ENCODE measurements around the gene SUGCT. TPM values are rescaled to one million over a fixed set of nuclear protein-coding genes. Genes with fewer than 3 reads are reported as not detected.
A peak's percentile ranks its signal among the peaks of the same experiment; 100 is the strongest.
"Not testable (repeated sequence)": the region's sequence is repeated elsewhere in the genome, so short reads cannot be mapped to it uniquely, and the experiment has no call there.

The SUGCT gene
- total and polyA plus RNA-seq, 4 donors: 37.9 to 152 (median 53.2) TPM

- intact Hi-C loops (cut with DNase I): loop anchor here (10.0 kb wide), 3 partner anchors 87 to 1467 kb away; partner anchors contain the start of gene INHBA (in 1 of the 2)
- H3K27ac ChIP-seq (ENCODE audit: low read depth in 1 of 2, low read length in 2 of 2): no peak overlapping the region
- no peaks in the 10 kb centered on the region for H3K9me3 ChIP-seq (ENCODE audit: control insufficient read depth, low read length)
- 80 to 87% methylated on average over 1 of the region's 1 CpG for WGBS, 2 donors
- H3K4me3 ChIP-seq (ENCODE audit: low read length in 2 of 2): no peak overlapping the region
- ATAC-seq (ENCODE audit: low FRiP score): no peak
- no peaks in the 10 kb centered on the region for H3K4me1 ChIP-seq (ENCODE audit: control insufficient read depth in 1 of 2, insufficient read depth in 2 of 2, low read length in 2 of 2)
- H3K36me3 ChIP-seq (ENCODE audit: control insufficient read depth in 1 of 2, insufficient read depth in 2 of 2, low read length in 1 of 2): no peaks in the 10 kb centered on the region
- no peaks in the 10 kb centered on the region for H3K27me3 ChIP-seq (ENCODE audit: control insufficient read depth in 1 of 2, insufficient read depth in 2 of 2, low read length in 1 of 2)
- DNase-seq: no peak
Measured at GRCh38 chr7:40237731-40238130, 102.9 kb downstream of the SUGCT start.

- DNase-seq (no peak), ATAC-seq (ENCODE audit: low FRiP score) (no peak)
- Histone ChIP-seq H3K4me1 (ENCODE audit: control insufficient read depth in 1 of 2, insufficient read depth in 2 of 2, low read length in 2 of 2) (no peaks in the 10 kb centered on the region), H3K27me3 (ENCODE audit: control insufficient read depth in 1 of 2, insufficient read depth in 2 of 2, low read length in 1 of 2) (no peaks in the 10 kb centered on the region), H3K9me3 (ENCODE audit: control insufficient read depth, low read length) (no peaks in the 10 kb centered on the region), H3K4me3 (ENCODE audit: low read length in 2 of 2) (no peak overlapping the region), H3K27ac (ENCODE audit: low read depth in 1 of 2, low read length in 2 of 2) (no peak overlapping the region), H3K36me3 (ENCODE audit: control insufficient read depth in 1 of 2, insufficient read depth in 2 of 2, low read length in 1 of 2) (no peaks in the 10 kb centered on the region)
- intact Hi-C loops (cut with DNase I): loop anchor here (10.0 kb wide), 3 partner anchors 85 to 1465 kb away; partner anchors contain the start of gene INHBA (in 1 of the 2)
- 90% methylated on average over 7 of the region's 7 CpGs for WGBS, 2 donors
Measured at GRCh38 chr7:40239755-40240303, 105.0 kb downstream of the SUGCT start.

- DNase-seq (no peak), ATAC-seq (ENCODE audit: low FRiP score) (no peak)
- WGBS, 2 donors: 89 to 94% methylated on average over 1 of the region's 1 CpG
- H3K27ac ChIP-seq (ENCODE audit: low read depth in 1 of 2, low read length in 2 of 2): no peak overlapping the region
- no peaks in the 10 kb centered on the region for H3K27me3 ChIP-seq (ENCODE audit: control insufficient read depth in 1 of 2, insufficient read depth in 2 of 2, low read length in 1 of 2)
- H3K4me1 ChIP-seq (ENCODE audit: control insufficient read depth in 1 of 2, insufficient read depth in 2 of 2, low read length in 2 of 2): no peaks in the 10 kb centered on the region
- no peaks in the 10 kb centered on the region for H3K9me3 ChIP-seq (ENCODE audit: control insufficient read depth, low read length)
- no peaks in the 10 kb centered on the region for H3K36me3 ChIP-seq (ENCODE audit: control insufficient read depth in 1 of 2, insufficient read depth in 2 of 2, low read length in 1 of 2)
- intact Hi-C loops (cut with DNase I): no loop called here
- no peak overlapping the region for H3K4me3 ChIP-seq (ENCODE audit: low read length in 2 of 2)
Measured at GRCh38 chr7:40243076-40243475, 108.3 kb downstream of the SUGCT start.

- Histone ChIP-seq H3K27ac (ENCODE audit: low read depth in 1 of 2, low read length in 2 of 2) (no peak overlapping the region), H3K9me3 (ENCODE audit: control insufficient read depth, low read length) (no peaks in the 10 kb centered on the region), H3K27me3 (ENCODE audit: control insufficient read depth in 1 of 2, insufficient read depth in 2 of 2, low read length in 1 of 2) (no peaks in the 10 kb centered on the region), H3K4me3 (ENCODE audit: low read length in 2 of 2) (no peak overlapping the region), H3K36me3 (ENCODE audit: control insufficient read depth in 1 of 2, insufficient read depth in 2 of 2, low read length in 1 of 2) (no peaks in the 10 kb centered on the region), H3K4me1 (ENCODE audit: control insufficient read depth in 1 of 2, insufficient read depth in 2 of 2, low read length in 2 of 2) (no peaks in the 10 kb centered on the region)
- intact Hi-C loops (cut with DNase I): no loop called here
- no peak for ATAC-seq (ENCODE audit: low FRiP score)
- WGBS, 2 donors: 97 to 100% methylated on average over 4 of the region's 4 CpGs
- DNase-seq: no peak
Measured at GRCh38 chr7:40244226-40244625, 109.4 kb downstream of the SUGCT start.

- Histone ChIP-seq H3K9me3 (ENCODE audit: control insufficient read depth, low read length) (no peaks in the 10 kb centered on the region), H3K36me3 (ENCODE audit: control insufficient read depth in 1 of 2, insufficient read depth in 2 of 2, low read length in 1 of 2) (no peaks in the 10 kb centered on the region), H3K27ac (ENCODE audit: low read depth in 1 of 2, low read length in 2 of 2) (no peak overlapping the region), H3K4me3 (ENCODE audit: low read length in 2 of 2) (no peak overlapping the region), H3K27me3 (ENCODE audit: control insufficient read depth in 1 of 2, insufficient read depth in 2 of 2, low read length in 1 of 2) (no peaks in the 10 kb centered on the region), H3K4me1 (ENCODE audit: control insufficient read depth in 1 of 2, insufficient read depth in 2 of 2, low read length in 2 of 2) (no peaks in the 10 kb centered on the region)
- WGBS, 2 donors: 76 to 81% methylated on average over 8 of the region's 8 CpGs
- ATAC-seq (ENCODE audit: low FRiP score) (no peak), DNase-seq (no peak)
- intact Hi-C loops (cut with DNase I): no loop called here
Measured at GRCh38 chr7:40248681-40249080, 113.9 kb downstream of the SUGCT start.

GRCh38 chr7:40253444-40253843 is 118.6 kb downstream of the SUGCT start:
- WGBS, 2 donors: 95% methylated on average over 11 of the region's 11 CpGs
- H3K4me1 ChIP-seq (ENCODE audit: control insufficient read depth in 1 of 2, insufficient read depth in 2 of 2, low read length in 2 of 2); H3K27ac ChIP-seq (ENCODE audit: low read depth in 1 of 2, low read length in 2 of 2); H3K27me3 ChIP-seq (ENCODE audit: control insufficient read depth in 1 of 2, insufficient read depth in 2 of 2, low read length in 1 of 2); H3K36me3 ChIP-seq (ENCODE audit: control insufficient read depth in 1 of 2, insufficient read depth in 2 of 2, low read length in 1 of 2); H3K9me3 ChIP-seq (ENCODE audit: control insufficient read depth, low read length); H3K4me3 ChIP-seq (ENCODE audit: low read length in 2 of 2); ATAC-seq (ENCODE audit: low FRiP score); DNase-seq; intact Hi-C loops (cut with DNase I): not testable (repeated sequence)

- 41 to 47% methylated on average over 3 of the region's 3 CpGs for WGBS, 2 donors
- Histone ChIP-seq H3K4me3 (ENCODE audit: low read length in 2 of 2) (no peak overlapping the region), H3K27me3 (ENCODE audit: control insufficient read depth in 1 of 2, insufficient read depth in 2 of 2, low read length in 1 of 2) (no peaks in the 10 kb centered on the region), H3K36me3 (ENCODE audit: control insufficient read depth in 1 of 2, insufficient read depth in 2 of 2, low read length in 1 of 2) (no peaks in the 10 kb centered on the region), H3K9me3 (ENCODE audit: control insufficient read depth, low read length) (no peaks in the 10 kb centered on the region), H3K27ac (ENCODE audit: low read depth in 1 of 2, low read length in 2 of 2) (no peak overlapping the region), H3K4me1 (ENCODE audit: control insufficient read depth in 1 of 2, insufficient read depth in 2 of 2, low read length in 2 of 2) (no peaks in the 10 kb centered on the region)
- ATAC-seq (ENCODE audit: low FRiP score) (no peak), DNase-seq (no peak)
- intact Hi-C loops (cut with DNase I): no loop called here
Measured at GRCh38 chr7:40263752-40264390, 129.1 kb downstream of the SUGCT start.

- no peak for ATAC-seq (ENCODE audit: low FRiP score)
- Histone ChIP-seq H3K36me3 (ENCODE audit: control insufficient read depth in 1 of 2, insufficient read depth in 2 of 2, low read length in 1 of 2) (no peaks in the 10 kb centered on the region), H3K4me3 (ENCODE audit: low read length in 2 of 2) (no peak overlapping the region), H3K27me3 (ENCODE audit: control insufficient read depth in 1 of 2, insufficient read depth in 2 of 2, low read length in 1 of 2) (no peaks in the 10 kb centered on the region), H3K4me1 (ENCODE audit: control insufficient read depth in 1 of 2, insufficient read depth in 2 of 2, low read length in 2 of 2) (no peaks in the 10 kb centered on the region), H3K27ac (ENCODE audit: low read depth in 1 of 2, low read length in 2 of 2) (no peak overlapping the region), H3K9me3 (ENCODE audit: control insufficient read depth, low read length) (no peaks in the 10 kb centered on the region)
- no peak for DNase-seq
- 79 to 86% methylated on average over 1 of the region's 1 CpG for WGBS, 2 donors
- intact Hi-C loops (cut with DNase I): no loop called here
Measured at GRCh38 chr7:40267583-40267982, 132.8 kb downstream of the SUGCT start.

GRCh38 chr7:40268810-40269209 is 134.0 kb downstream of the SUGCT start:
- intact Hi-C loops (cut with DNase I); H3K9me3 ChIP-seq (ENCODE audit: control insufficient read depth, low read length); DNase-seq; H3K36me3 ChIP-seq (ENCODE audit: control insufficient read depth in 1 of 2, insufficient read depth in 2 of 2, low read length in 1 of 2); H3K4me3 ChIP-seq (ENCODE audit: low read length in 2 of 2); H3K27ac ChIP-seq (ENCODE audit: low read depth in 1 of 2, low read length in 2 of 2); H3K27me3 ChIP-seq (ENCODE audit: control insufficient read depth in 1 of 2, insufficient read depth in 2 of 2, low read length in 1 of 2); H3K4me1 ChIP-seq (ENCODE audit: control insufficient read depth in 1 of 2, insufficient read depth in 2 of 2, low read length in 2 of 2): not testable (repeated sequence)
- peak; percentile 56 for ATAC-seq (ENCODE audit: low FRiP score)
- WGBS, 2 donors: 80 to 83% methylated on average over 5 of the region's 5 CpGs
